Kidney (tissue), 14 donors: ENCODE measurements around the gene CPTP. TPM values are rescaled to one million over a fixed set of nuclear protein-coding genes. Genes with fewer than 3 reads are reported as not detected.

Experiments
- DNase-seq, 5 donors: peaks; one replicate each; pipeline ENCODE4 v3.0.0-alpha.2; 2013 to 2020
- FAIRE-seq: peaks from 2 replicates; lab custom pipeline; 2012; peaks lifted over from hg19 to GRCh38; lab: Jason Lieb, UNC
- H3K27ac ChIP-seq, 2 donors: one replicate each; pipeline ENCODE4 v1.7.0; 2013; ENCODE audit warnings: low read depth in 2 of 2, low read length in 2 of 2, inconsistent platforms in 1 of 2
- H3K27me3 ChIP-seq: one replicate; pipeline ENCODE4 v1.7.1; 2013; ENCODE audit warnings: low read length, inconsistent platforms; ENCODE audit not compliant: control insufficient read depth, insufficient read depth
- H3K36me3 ChIP-seq, 3 donors: one replicate each; pipeline versions ENCODE4 v1.7.0 to v1.7.1; 2013; ENCODE audit warnings: low read length in 3 of 3, control low read depth in 1 of 3, inconsistent platforms in 1 of 3; ENCODE audit not compliant: insufficient read depth in 3 of 3, control insufficient read depth in 2 of 3
- H3K4me1 ChIP-seq, 3 donors: one replicate each; pipeline versions ENCODE4 v1.7.0 to v1.7.1; 2013; ENCODE audit warnings: low read length in 3 of 3, inconsistent platforms in 1 of 3, low read depth in 1 of 3; ENCODE audit not compliant: control insufficient read depth in 2 of 3, insufficient read depth in 2 of 3
- H3K4me3 ChIP-seq, 3 donors: one replicate each; pipeline versions ENCODE4 v1.7.0 to v1.8.1; 2013; ENCODE audit warnings: low read length in 3 of 3, control low read depth in 1 of 3, inconsistent platforms in 1 of 3
- H3K9ac ChIP-seq, 3 donors: one replicate each; pipeline versions ENCODE4 v1.7.0 to v1.7.1; 2013; ENCODE audit warnings: low read length in 3 of 3, control low read depth in 1 of 3, inconsistent platforms in 1 of 3
- H3K9me3 ChIP-seq, 3 donors: one replicate each; pipeline versions ENCODE4 v1.7.0 to v1.7.1; 2013; ENCODE audit warnings: low read length in 3 of 3, control low read depth in 1 of 3, inconsistent platforms in 1 of 3; ENCODE audit not compliant: control insufficient read depth in 2 of 3, insufficient read depth in 1 of 3
- intact Hi-C: fragments of 100-400 bp; cut with DNase I; formaldehyde crosslinking; loops from one replicate; pipeline ENCODE4 v1.11.1; 2022
- polyA plus RNA-seq: library from polyadenylated mRNA; stranded (reverse); fragments of 350-450 nt; fragmentation: Illumina TruSeq; extraction: RNeasy Lipid Tissue Mini Kit (QIAGEN cat#74804); gene quantifications from one replicate; pipeline ENCODE4 v1.2.3, GENCODE V29; 2014; ENCODE audit warnings: low read depth, low replicate concordance; ENCODE audit not compliant: insufficient read depth
- total RNA-seq: library from RNA; stranded (reverse); fragmentation: NEBNext Ultra II Directional; extraction: Animal tissue kit (Norgen Biotek cat#: 25700); gene quantifications from one replicate; pipeline ENCODE4 v1.2.1, GENCODE V29; 2021
- TF ChIP-seq, protein P1 (sequence below): IDR thresholded peaks from 3 replicates; pipeline ENCODE4 v1.5.1; 2012; ENCODE audit warnings: mild to moderate bottlenecking, moderate library complexity, borderline replicate concordance; ENCODE audit not compliant: insufficient read depth; ENCODE audit errors: extremely low read depth
- donor health status: control.
- donor health status: control.
- donor health status: control.
- donor health status: control.
- donor health status: control.
- donor health status: DM: yes; HTN: yes; CAD: no.
- donor health status: Normal renal cell carcinoma (clear cell type).

The CPTP gene
- total and polyA plus RNA-seq, 2 donors from 2014 or later = 21.9 to 51.5 TPM

DNA sequence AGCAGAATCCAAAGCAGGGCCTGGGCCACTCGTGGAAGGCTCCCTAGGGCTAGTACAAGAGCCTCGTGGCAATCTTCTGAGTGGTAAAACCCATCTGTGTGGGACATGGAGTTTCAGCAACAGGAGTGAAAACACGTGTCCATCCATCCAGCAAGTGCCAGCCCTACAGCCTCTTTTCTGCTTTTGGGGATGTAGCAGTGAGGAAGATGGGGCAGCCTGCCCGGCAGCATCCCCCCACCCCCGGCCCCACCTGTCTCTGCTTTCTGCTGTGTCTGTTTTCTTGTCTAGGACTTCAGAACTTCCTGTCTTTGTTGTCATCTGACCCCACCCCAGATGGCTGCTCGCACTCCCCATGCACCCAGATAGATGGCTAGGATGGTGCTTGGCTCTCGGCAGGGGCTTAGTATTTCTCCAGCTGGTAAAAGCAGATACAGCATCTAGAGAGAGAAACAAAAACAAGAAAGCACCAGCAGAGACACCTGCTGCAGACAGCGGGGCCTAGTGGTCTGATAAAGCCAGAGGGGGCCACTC lies 1.5 kb downstream of the CPTP start:
- DNase-seq (no peak), FAIRE-seq (no peak)
- Histone ChIP-seq H3K9me3 (peaks cover 0 to 1% (median 0%) of the 10 kb centered on the region in 3 donors), H3K4me1 (peaks cover 0 to 23% (median 11%) of the 10 kb centered on the region in 3 donors), H3K9ac (peak overlapping the region in 1 of 3 donors; percentile 85), H3K27ac (no peak overlapping the region), H3K27me3 (no peaks in the 10 kb centered on the region), H3K4me3 (peak overlapping the region in 2 of 3 donors; percentile 2 to 82), H3K36me3 (peaks cover 0 to 2% (median 0%) of the 10 kb centered on the region in 3 donors)
- TF ChIP-seq, protein P1, sequence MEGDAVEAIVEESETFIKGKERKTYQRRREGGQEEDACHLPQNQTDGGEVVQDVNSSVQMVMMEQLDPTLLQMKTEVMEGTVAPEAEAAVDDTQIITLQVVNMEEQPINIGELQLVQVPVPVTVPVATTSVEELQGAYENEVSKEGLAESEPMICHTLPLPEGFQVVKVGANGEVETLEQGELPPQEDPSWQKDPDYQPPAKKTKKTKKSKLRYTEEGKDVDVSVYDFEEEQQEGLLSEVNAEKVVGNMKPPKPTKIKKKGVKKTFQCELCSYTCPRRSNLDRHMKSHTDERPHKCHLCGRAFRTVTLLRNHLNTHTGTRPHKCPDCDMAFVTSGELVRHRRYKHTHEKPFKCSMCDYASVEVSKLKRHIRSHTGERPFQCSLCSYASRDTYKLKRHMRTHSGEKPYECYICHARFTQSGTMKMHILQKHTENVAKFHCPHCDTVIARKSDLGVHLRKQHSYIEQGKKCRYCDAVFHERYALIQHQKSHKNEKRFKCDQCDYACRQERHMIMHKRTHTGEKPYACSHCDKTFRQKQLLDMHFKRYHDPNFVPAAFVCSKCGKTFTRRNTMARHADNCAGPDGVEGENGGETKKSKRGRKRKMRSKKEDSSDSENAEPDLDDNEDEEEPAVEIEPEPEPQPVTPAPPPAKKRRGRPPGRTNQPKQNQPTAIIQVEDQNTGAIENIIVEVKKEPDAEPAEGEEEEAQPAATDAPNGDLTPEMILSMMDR = no peak
- intact Hi-C loops = no loop called here

DNA sequence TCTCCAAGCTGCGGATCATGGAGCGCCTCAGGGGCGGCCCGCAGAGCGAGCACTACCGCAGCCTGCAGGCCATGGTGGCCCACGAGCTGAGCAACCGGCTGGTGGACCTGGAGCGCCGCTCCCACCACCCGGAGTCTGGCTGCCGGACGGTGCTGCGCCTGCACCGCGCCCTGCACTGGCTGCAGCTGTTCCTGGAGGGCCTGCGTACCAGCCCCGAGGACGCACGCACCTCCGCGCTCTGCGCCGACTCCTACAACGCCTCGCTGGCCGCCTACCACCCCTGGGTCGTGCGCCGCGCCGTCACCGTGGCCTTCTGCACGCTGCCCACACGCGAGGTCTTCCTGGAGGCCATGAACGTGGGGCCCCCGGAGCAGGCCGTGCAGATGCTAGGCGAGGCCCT lies 2.7 kb downstream of the CPTP start:
- H3K4me3 ChIP-seq = no peak overlapping the region
- peaks cover 0 to 1% (median 0%) of the 10 kb centered on the region in 3 donors for H3K9me3 ChIP-seq
- peaks cover 0 to 2% (median 0%) of the 10 kb centered on the region in 3 donors for H3K36me3 ChIP-seq
- no peaks in the 10 kb centered on the region for H3K27me3 ChIP-seq
- FAIRE-seq = no peak
- H3K27ac ChIP-seq = no peak overlapping the region
- TF ChIP-seq, protein P1 = no peak
- H3K9ac ChIP-seq = no peak overlapping the region
- DNase-seq = no peak
- H3K4me1 ChIP-seq = peaks cover 0 to 23% (median 11%) of the 10 kb centered on the region in 3 donors
- intact Hi-C loops = no loop called here

- H3K27me3 ChIP-seq = no peaks in the 10 kb centered on the region
- no peak for DNase-seq
- no peak for FAIRE-seq
- H3K9ac ChIP-seq = no peak overlapping the region
- TF ChIP-seq, protein P1 = no peak
- peaks cover 0 to 2% (median 0%) of the 10 kb centered on the region in 3 donors for H3K36me3 ChIP-seq
- H3K9me3 ChIP-seq = peaks cover 0 to 1% (median 0%) of the 10 kb centered on the region in 3 donors
- peaks cover 0 to 20% (median 6%) of the 10 kb centered on the region in 3 donors for H3K4me1 ChIP-seq
- intact Hi-C loops = no loop called here
- no peak overlapping the region for H3K4me3 ChIP-seq
- H3K27ac ChIP-seq = no peak overlapping the region
Observed at GRCh38 chr1:1328254-1328653, 3.7 kb downstream of the CPTP start.
